K562 (cell line): ENCODE data around the gene DNAJC13. TPM values are rescaled to one million over a fixed set of nuclear protein-coding genes. Genes with fewer than 3 reads are reported as not detected.

Experiments
- ATAC-seq: fragments of 200-7000 bp; cut with Tn5 transposase; 3 replicates; pipeline ENCODE4 v1.9.1; 2020; ENCODE audit warnings: moderate library complexity
- BruUV-seq: library from RNA; stranded (reverse); fragments of 400-500 nt; replicated peaks from 2 replicates; lab custom pipeline; 2021; lab: Mats Ljungman, UMichigan
- CTCF ChIA-PET: fragments of 300-600 bp; formaldehyde crosslinking; extraction: SDS; loops from one replicate; lab custom pipeline; 2021; ENCODE audit warnings: low intra/inter-chr PET ratio; lab: Yijun Ruan, JAX
- POLR2A ChIA-PET: fragments of 300-600, 350-650 bp; sonication (Branson Sonifier 250); formaldehyde crosslinking; extraction: SDS; loops from one replicate; lab custom pipeline; 2021; ENCODE audit warnings: antibody characterized with exemption, inconsistent platforms; lab: Yijun Ruan, JAX
- DNase-seq, 4 experiments: peaks; one replicate each; pipeline versions ENCODE4 v3.0.0 to v3.0.0-alpha.2; 2011 to 2018; ENCODE audit warnings: low spot score in 3 of 4, mixed read lengths in 3 of 4; ENCODE audit errors: extremely low read depth in 1 of 4
- FAIRE-seq: peaks from 2 replicates; lab custom pipeline; 2011; peaks lifted over from hg19 to GRCh38; lab: Jason Lieb, UNC
- H2AFZ ChIP-seq: 2 replicates; pipeline ENCODE4 v1.6.0; 2011; ENCODE audit warnings: low read depth, low read length, control low read depth, inconsistent platforms
- H3K27ac ChIP-seq: fragments of 200-600 bp; 3 replicates; pipeline ENCODE4 v1.8.0; 2011; ENCODE audit warnings: low read depth, mild to moderate bottlenecking, control low read depth, inconsistent platforms, low read length, moderate library complexity, mixed read lengths; ENCODE audit errors: extremely low read depth
- H3K27me3 ChIP-seq, 2 experiments: fragments of 300-600 bp in 1 of 2; 2 replicates in 1 of 2; 3 replicates in 1 of 2; pipeline versions ENCODE4 v1.6.0 to v1.8.0; 2011; ENCODE audit warnings: inconsistent platforms in 2 of 2, low read length in 2 of 2, mild to moderate bottlenecking in 1 of 2, mixed read lengths in 1 of 2, moderate library complexity in 1 of 2; ENCODE audit not compliant: control insufficient read depth in 2 of 2, insufficient read depth in 2 of 2
- H3K36me3 ChIP-seq: fragments of 300-600 bp; 3 replicates; pipeline ENCODE4 v1.8.0; 2011; ENCODE audit warnings: mild to moderate bottlenecking, low read length, inconsistent platforms; ENCODE audit not compliant: control insufficient read depth, insufficient read depth
- H3K4me1 ChIP-seq, 2 experiments: fragments of 200-600 bp in 1 of 2; replicated peaks in 1 of 2; 2 replicates in 1 of 2; 3 replicates in 1 of 2; pipeline versions ENCODE4 v1.5.1 to v1.8.0; 2011; ENCODE audit warnings: inconsistent platforms in 2 of 2, low read length in 2 of 2, mild to moderate bottlenecking in 1 of 2, mixed read lengths in 1 of 2, moderate library complexity in 1 of 2; ENCODE audit not compliant: control insufficient read depth in 2 of 2, insufficient read depth in 2 of 2
- H3K4me2 ChIP-seq: 2 replicates; pipeline ENCODE4 v1.6.1; 2011; ENCODE audit warnings: low read length, control low read depth, inconsistent platforms, mixed read lengths; ENCODE audit not compliant: insufficient read depth
- H3K4me3 ChIP-seq: fragments of 200-600 bp; sonication (generic), shearing (Covaris generic); 2 replicates; pipeline ENCODE4 v1.5.1; 2016; ENCODE audit warnings: control low read depth, inconsistent platforms
- H3K79me2 ChIP-seq: fragments of 200-600 bp; 3 replicates; pipeline ENCODE4 v1.8.0; 2011; ENCODE audit warnings: low read length, inconsistent platforms; ENCODE audit not compliant: control insufficient read depth, insufficient read depth
- H3K9ac ChIP-seq, 2 experiments: 2 replicates each; pipeline versions ENCODE4 v1.6.0 to v1.6.1; 2011; ENCODE audit warnings: low read depth in 2 of 2, low read length in 2 of 2, control low read depth in 1 of 2, inconsistent platforms in 1 of 2, mild to moderate bottlenecking in 1 of 2, mixed read lengths in 1 of 2; ENCODE audit not compliant: insufficient read depth in 1 of 2
- H3K9me1 ChIP-seq: one replicate; pipeline ENCODE4 v1.6.0; 2011; ENCODE audit warnings: inconsistent platforms, mild to moderate bottlenecking, low read length, moderate library complexity; ENCODE audit not compliant: control insufficient read depth, insufficient read depth
- H3K9me3 ChIP-seq: replicated peaks from 2 replicates; pipeline ENCODE4 v1.5.1; 2011; ENCODE audit warnings: low read depth, low read length, inconsistent platforms; ENCODE audit not compliant: control insufficient read depth, insufficient read depth
- H4K20me1 ChIP-seq: replicated peaks from 2 replicates; pipeline ENCODE4 v1.6.1; 2011; ENCODE audit warnings: low read length, inconsistent platforms, mixed read lengths; ENCODE audit not compliant: control insufficient read depth, insufficient read depth
- ARID2 ChIP-seq: fragments of 450-650 bp; IDR thresholded peaks from 2 replicates; pipeline ENCODE4 v1.6.1; 2017; ENCODE audit warnings: antibody characterized with exemption, mild to moderate bottlenecking
- CEBPG ChIP-seq, 3 experiments: fragments of 200-800 bp in 1 of 3; sonication (Bioruptor generic) in 1 of 3; sonication (generic) in 1 of 3; formaldehyde crosslinking in 1 of 3; IDR thresholded peaks in 2 of 3; conservative IDR thresholded peaks in 1 of 3; 2 replicates each; pipeline versions ENCODE4 v1.6.1 to v1.8.0; 2016 to 2022; ENCODE audit warnings: missing compliant biosample characterization in 2 of 3, missing genetic modification characterization in 2 of 3, mild to moderate bottlenecking in 1 of 3, missing genetic modification reagents in 1 of 3
- CREB1 ChIP-seq, 2 experiments: sonication (generic) in 1 of 2; formaldehyde crosslinking in 1 of 2; IDR thresholded peaks; 2 replicates each; pipeline versions ENCODE4 v1.6.1 to v1.8.0; 2012 to 2022; ENCODE audit warnings: inconsistent platforms in 1 of 2, mild to moderate bottlenecking in 1 of 2, missing genetic modification reagents in 1 of 2, moderate library complexity in 1 of 2
- EP300 ChIP-seq: IDR thresholded peaks from 2 replicates; pipeline ENCODE4 v1.6.1; 2012; ENCODE audit warnings: low read length, improper control_type of control experiment
- EP400 ChIP-seq: fragments of 450-650 bp; IDR thresholded peaks from 2 replicates; pipeline ENCODE4 v1.6.1; 2017; ENCODE audit warnings: antibody characterized with exemption, mild to moderate bottlenecking, moderate library complexity
- FOXA3 ChIP-seq, 2 experiments: fragments of 450-650 bp in 1 of 2; sonication (generic) in 1 of 2; formaldehyde crosslinking; IDR thresholded peaks in 1 of 2; conservative IDR thresholded peaks in 1 of 2; 2 replicates each; pipeline versions ENCODE4 v1.4.0 to v1.8.0; 2020 to 2022; ENCODE audit warnings: mild to moderate bottlenecking in 2 of 2, missing genetic modification reagents in 1 of 2
- KAT8 ChIP-seq: fragments of 450-650 bp; IDR thresholded peaks from 2 replicates; pipeline ENCODE4 v1.6.1; 2016; ENCODE audit warnings: low read depth, mild to moderate bottlenecking
- NFIX ChIP-seq: fragments of 250-450 bp; sonication (Bioruptor Pico); IDR thresholded peaks from 2 replicates; pipeline ENCODE4 v1.4.0; 2020; ENCODE audit warnings: low read depth, mild to moderate bottlenecking, moderate library complexity
- PCBP2 ChIP-seq: fragments of 200-400 bp; formaldehyde crosslinking; IDR thresholded peaks from 2 replicates; pipeline ENCODE4 v1.6.1; 2018; ENCODE audit warnings: low read length, low read depth, mild to moderate bottlenecking, moderate library complexity; ENCODE audit not compliant: poor library complexity, severe bottlenecking
- PHB ChIP-seq: fragments of 250-450 bp; sonication (Bioruptor Pico); IDR thresholded peaks from 2 replicates; pipeline ENCODE4 v1.5.0; 2021
- RBM22 ChIP-seq: fragments of 200-400 bp; formaldehyde crosslinking; IDR thresholded peaks from 2 replicates; pipeline ENCODE4 v1.6.1; 2018; ENCODE audit warnings: low read length, low read depth; ENCODE audit not compliant: poor library complexity, severe bottlenecking
- XRCC5 ChIP-seq: fragments of 200-400 bp; formaldehyde crosslinking; IDR thresholded peaks from 2 replicates; pipeline ENCODE4 v1.6.1; 2017; ENCODE audit warnings: low read depth, mild to moderate bottlenecking, low read length
- ZFP30 ChIP-seq: fragments of 250-450 bp; sonication (Bioruptor Pico); IDR thresholded peaks from 2 replicates; pipeline ENCODE4 v1.8.0; 2022; ENCODE audit warnings: moderate library complexity, mild to moderate bottlenecking, inconsistent platforms, borderline replicate concordance
- ZNF277 ChIP-seq: fragments of 250-450 bp; sonication (Bioruptor Pico); IDR thresholded peaks from 2 replicates; pipeline ENCODE4 v1.8.0; 2022; ENCODE audit warnings: inconsistent platforms, mild to moderate bottlenecking, moderate library complexity, borderline replicate concordance
- WGBS: fragments of 100-300 bp; shearing (Covaris generic); methylation state at CpG from one replicate; pipeline ENCODE4 v1.1.6; 2016; ENCODE audit warnings: low coverage, mixed read lengths; ENCODE audit not compliant: insufficient coverage; ENCODE audit errors: missing lambda C conversion rate; 5-methylcytosine and 5-hydroxymethylcytosine counted together
- in situ Hi-C: fragments of 300-500 bp; cut with MboI; formaldehyde crosslinking; loops from 4 replicates; pipeline ENCODE4 v1.15.0; 2018; ENCODE audit warnings: inconsistent platforms, mixed read lengths
- intact Hi-C: fragments of 100-400 bp; cut with micrococcal nuclease; formaldehyde crosslinking; loops from 2 replicates; pipeline ENCODE4 v1.14.2; 2022
- polyA plus RNA-seq, 8 experiments: library from polyadenylated mRNA; depleted of rRNA in 4 of 8; stranded (reverse) in 5 of 8; unstranded in 3 of 8; fragments of >200 nt; fragmentation: Nextera tagmentation in 2 of 8; fragmentation: Illumina TruSeq in 1 of 8; extraction: Ambion mirVana in 2 of 8; extraction: Trizol in 1 of 8; gene quantifications; 2 replicates each; pipeline versions ENCODE4 v1.2.1 to v1.2.3, GENCODE V29; 2011 to 2014; ENCODE audit warnings: inconsistent platforms in 1 of 8, missing spikeins in 1 of 8
- total RNA-seq, 7 experiments: library from RNA; depleted of rRNA in 6 of 7; stranded (reverse); fragments of >200 nt in 6 of 7; fragmentation: Illumina TruSeq in 2 of 7; extraction: Trizol in 2 of 7; gene quantifications; 2 replicates each; pipeline versions ENCODE4 v1.2.1 to v1.2.3, GENCODE V29; 2011 to 2021; ENCODE audit warnings: low replicate concordance in 1 of 7
- TF ChIP-seq, protein P1 (sequence below): fragments of 450-650 bp; formaldehyde crosslinking; IDR thresholded peaks from 2 replicates; pipeline ENCODE4 v1.4.0; 2020; ENCODE audit warnings: mild to moderate bottlenecking, moderate library complexity

Gene DNAJC13
- total and polyA plus RNA-seq, 9 of the 15 experiments (the other 6 are each of a cell fraction or from before 2014, with no cell fraction given) = 2.9 to 17.1 (median 10.2) TPM

- H3K36me3 ChIP-seq = peaks cover 9% of the 10 kb centered on the region; the same call in 1 of the 3 replicates
- H3K9me3 ChIP-seq = no peaks in the 10 kb centered on the region
- 25% methylated on average over 7 of the region's 7 CpGs for WGBS
- ChIA-PET POLR2A (interaction anchor here (1.0 to 1.1 kb wide), 2 partner anchors 25 to 123 kb away, joined by 3 read pairs; partner anchors contain the start of gene ACAD11), CTCF (interaction anchor here (0.6 to 3.1 kb wide), 2 partner anchors 107 to 849 kb away, joined by 4 to 49 read pairs; no protein-coding TSS in a partner anchor)
- H3K79me2 ChIP-seq = no peaks in the 10 kb centered on the region
- H3K4me3 ChIP-seq = no peak overlapping the region
- H2AFZ ChIP-seq = peak overlapping the region; percentile 60
- H3K9ac ChIP-seq = no peak overlapping the region
- no peaks in the 10 kb centered on the region for H3K4me1 ChIP-seq
- no peaks in the 10 kb centered on the region for H4K20me1 ChIP-seq
- no peaks in the 10 kb centered on the region for H3K27me3 ChIP-seq
- BruUV-seq = no TSS peak
- no peaks in the 10 kb centered on the region for H3K9me1 ChIP-seq
- peak; percentile 89 for FAIRE-seq
- peak; percentile 90 for ATAC-seq
- DNase-seq = peak; percentile 37 to 71 (median 46)
- H3K4me2 ChIP-seq = no peak overlapping the region
- H3K27ac ChIP-seq = peak overlapping the region; percentile 46; the same call in 1 of the 3 replicates
- in situ Hi-C loops = no loop called here
- intact Hi-C loops = loop anchor here (1.0 to 5.0 kb wide), 2 partner anchors 106 to 184 kb away; no protein-coding TSS in a partner anchor
- TF ChIP-seq ZFP30 (CRISPR knock-in tag) = no peak
- no peak for TF ChIP-seq KAT8
- no peak for TF ChIP-seq XRCC5
- TF ChIP-seq PCBP2 = no peak
- TF ChIP-seq FOXA3 (CRISPR knock-in tag; conservative IDR thresholded peaks at IDR 0.05 in 1 of 2, IDR thresholded peaks at IDR 0.05 in 1 of 2) = no peak
- TF ChIP-seq, protein P1, sequence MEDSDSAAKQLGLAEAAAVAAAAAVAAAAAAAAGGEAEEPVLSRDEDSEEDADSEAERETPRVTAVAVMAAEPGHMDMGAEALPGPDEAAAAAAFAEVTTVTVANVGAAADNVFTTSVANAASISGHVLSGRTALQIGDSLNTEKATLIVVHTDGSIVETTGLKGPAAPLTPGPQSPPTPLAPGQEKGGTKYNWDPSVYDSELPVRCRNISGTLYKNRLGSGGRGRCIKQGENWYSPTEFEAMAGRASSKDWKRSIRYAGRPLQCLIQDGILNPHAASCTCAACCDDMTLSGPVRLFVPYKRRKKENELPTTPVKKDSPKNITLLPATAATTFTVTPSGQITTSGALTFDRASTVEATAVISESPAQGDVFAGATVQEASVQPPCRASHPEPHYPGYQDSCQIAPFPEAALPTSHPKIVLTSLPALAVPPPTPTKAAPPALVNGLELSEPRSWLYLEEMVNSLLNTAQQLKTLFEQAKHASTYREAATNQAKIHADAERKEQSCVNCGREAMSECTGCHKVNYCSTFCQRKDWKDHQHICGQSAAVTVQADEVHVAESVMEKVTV (CRISPR knock-in tag) = peak; percentile 30; the same call in 1 of the 2 replicates
- no peak for TF ChIP-seq CREB1 (IDR thresholded peaks at IDR 0.05)
- no peak for TF ChIP-seq CREB1 (CRISPR knock-in tag; IDR thresholded peaks at IDR 0.05)
- no peak for TF ChIP-seq EP300
- TF ChIP-seq CEBPG (CRISPR knock-in tag; IDR thresholded peaks at IDR 0.05) = no peak
- TF ChIP-seq CEBPG (tag; conservative IDR thresholded peaks at IDR 0.05 in 1 of 2, IDR thresholded peaks at IDR 0.05 in 1 of 2) = no peak
- no peak for TF ChIP-seq ARID2
- TF ChIP-seq ZNF277 (CRISPR knock-in tag) = no peak
- TF ChIP-seq RBM22 = no peak
- no peak for TF ChIP-seq PHB
- no peak for TF ChIP-seq NFIX
- TF ChIP-seq EP400 = peak; percentile 67
Measured at GRCh38 chr3:132535575-132536441, 118.5 kb downstream of the DNAJC13 start.
